SHP77 (cell line): ENCODE measurements around the gene UST.
"Not testable (repeated sequence)": the region's sequence is repeated elsewhere in the genome, so short reads cannot be mapped to it uniquely, and the experiment has no call there.

ENCODE experiments used
- DNase-seq, 2 experiments: peaks; one replicate each; lab custom pipeline; 2025; lab: John Stamatoyannopoulos, UW

The UST gene

DNA sequence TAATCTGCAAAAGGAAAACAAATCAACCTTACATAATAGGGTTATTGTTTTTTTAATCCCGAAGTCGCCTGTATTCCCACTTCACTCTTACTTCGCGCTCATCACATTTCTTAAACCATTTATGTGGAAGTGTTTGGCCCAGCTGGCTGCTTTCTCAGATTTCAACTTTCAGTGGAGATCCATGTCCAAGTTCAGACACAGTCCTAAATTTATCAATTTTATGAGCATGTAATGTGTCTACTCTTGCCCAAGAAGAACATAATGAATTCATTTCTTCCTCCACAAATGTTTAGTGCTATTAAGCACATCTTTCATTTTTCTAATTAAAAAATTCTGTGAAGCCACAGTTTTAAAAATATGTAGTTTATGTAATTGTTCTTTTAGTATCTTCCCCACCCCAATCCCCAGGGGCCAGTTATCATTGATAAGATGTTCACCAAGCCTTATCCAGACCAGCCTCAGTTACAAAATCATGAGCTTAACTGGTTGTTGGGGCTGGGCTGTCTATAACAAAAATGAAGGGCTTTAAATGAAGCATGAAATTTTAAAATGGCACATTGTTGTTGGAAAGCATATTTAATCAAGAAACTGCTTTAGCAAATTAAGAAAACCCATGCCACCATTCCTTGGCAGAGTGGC, 151.7 kb downstream of the UST start:
- no peak for DNase-seq

DNA sequence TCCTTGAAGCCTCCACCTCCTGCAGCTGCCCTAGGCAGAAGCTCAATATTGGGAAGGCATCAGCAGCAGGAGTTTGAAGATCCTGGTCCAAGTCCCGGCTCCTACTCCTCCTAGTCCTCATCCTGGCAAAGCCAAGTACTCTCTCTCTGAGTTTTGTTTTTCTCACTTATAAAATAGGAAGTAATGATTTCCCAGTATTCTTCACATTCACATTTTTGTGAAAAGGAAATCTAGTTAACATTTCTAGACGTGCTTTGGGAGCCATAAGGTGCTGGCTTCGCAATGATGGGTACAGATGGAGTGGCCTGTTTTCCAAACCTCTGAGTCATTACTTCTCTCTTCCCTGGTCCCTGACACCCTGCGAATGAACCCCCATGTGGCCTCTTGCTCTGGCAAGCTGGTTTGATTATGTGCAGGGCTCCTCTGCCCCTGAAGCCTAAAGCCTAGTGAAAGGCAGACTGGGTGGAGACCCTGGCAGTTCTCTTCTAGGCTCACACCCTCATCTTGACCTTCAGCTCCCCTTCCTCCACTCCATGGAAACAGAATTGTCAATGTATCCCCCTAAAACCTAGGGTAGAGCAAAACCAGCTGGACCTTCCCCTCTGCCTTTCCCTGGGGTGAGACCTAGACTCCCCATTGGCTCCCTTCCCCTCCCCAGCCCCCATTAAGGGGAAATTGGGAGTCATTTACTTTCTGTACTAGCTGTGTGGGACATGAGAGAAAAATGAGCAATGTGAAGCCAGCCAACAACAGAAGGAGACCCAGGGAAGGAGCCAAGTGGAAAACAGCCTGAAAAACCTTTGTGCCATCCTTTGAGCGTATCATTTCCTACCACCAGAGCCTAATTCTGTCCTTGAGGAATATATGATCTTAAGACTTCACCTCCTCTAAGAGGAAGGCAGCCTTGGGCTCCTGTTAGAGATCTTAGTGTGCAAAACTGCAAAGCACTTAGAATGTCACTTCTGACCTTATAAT, 158.4 kb downstream of the UST start:
- DNase-seq = no peak

- DNase-seq = no peak
These were observed 159.1 kb downstream of the UST start for GRCh38 chr6:148905901-148906300.

DNA sequence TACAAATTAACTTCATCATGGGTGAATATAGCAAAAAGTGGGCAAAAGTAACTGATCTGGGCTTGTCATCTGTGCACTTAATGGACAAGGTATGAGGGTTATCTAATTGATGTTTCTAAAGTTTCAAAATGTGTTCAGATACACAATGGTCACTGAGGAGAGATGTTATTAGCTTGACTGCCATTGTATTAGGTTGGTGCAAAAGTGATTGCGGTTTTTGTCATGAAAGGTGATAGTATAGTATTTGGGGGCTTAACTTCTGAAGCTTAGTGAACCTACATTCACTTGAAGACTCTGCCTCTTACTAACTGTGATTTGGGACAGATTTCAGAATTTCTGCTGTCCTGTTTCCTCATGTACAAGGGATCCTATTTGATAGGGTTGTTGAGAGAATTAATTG, 159.6 kb downstream of the UST start:
- no peak for DNase-seq

DNA sequence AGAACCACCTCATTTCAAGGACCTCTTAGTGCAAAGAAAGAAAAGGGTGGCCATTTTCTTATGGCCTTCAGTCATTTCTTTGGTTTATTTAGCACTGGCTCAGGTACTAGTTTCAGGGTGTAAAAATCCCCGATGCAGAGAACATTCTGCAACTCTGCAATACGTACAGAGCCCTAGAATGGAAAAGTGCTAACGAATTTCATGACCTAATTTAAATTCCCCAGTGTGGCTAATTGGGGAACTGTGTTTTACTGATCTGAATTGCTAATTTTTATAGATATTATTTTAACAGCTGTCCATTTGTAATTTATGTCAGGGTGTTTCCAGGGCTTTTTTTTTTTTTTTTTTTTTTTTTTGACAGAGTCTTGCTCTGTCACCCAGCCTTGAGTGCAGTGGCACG, 160.7 kb downstream of the UST start:
- DNase-seq = no peak

DNA sequence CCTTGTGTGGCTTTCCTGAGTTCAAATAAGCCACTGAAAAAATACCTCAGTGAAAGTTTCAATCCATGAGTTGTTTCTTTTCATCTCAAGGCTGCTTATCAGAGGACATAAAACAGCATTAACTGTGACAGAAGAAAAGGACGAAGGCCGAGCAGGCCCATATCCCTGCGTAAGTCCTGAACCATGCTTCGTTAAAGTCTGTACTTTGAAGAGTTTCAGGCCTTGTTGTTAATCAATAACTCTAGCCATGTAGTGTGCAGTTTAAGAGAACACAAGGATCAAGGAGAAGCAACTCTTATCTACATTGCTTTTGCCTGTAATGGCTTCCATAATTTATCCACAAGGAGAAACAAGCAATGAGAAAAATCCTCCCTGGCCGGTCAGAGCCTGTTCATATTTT, 165.4 kb downstream of the UST start:
- no peak for DNase-seq

DNA sequence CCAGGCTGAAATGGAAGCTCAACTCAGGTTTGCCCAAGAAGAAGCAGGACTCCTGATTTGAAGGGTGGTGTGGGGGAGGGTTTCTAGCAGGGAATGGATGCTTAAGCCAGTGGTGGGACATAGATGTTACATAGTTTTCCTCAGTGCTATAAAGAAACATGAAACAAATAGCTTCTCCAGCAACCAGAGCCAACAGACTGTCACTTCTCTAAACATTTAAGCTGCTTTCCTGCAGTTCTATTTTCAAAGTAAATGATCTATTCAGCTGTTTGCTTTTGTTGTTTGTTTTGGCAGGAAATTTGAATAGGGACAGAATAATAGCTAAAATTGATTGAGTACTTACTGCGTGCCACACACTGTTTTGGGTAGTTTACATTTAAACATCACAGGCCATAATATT, 169.0 kb downstream of the UST start:
- no peak for DNase-seq

GRCh38 chr6:148916485-148916884, 169.7 kb downstream of the UST start:
- DNase-seq = not testable (repeated sequence)

- no peak for DNase-seq
These were observed 177.6 kb downstream of the UST start for GRCh38 chr6:148924226-148925012.

DNA sequence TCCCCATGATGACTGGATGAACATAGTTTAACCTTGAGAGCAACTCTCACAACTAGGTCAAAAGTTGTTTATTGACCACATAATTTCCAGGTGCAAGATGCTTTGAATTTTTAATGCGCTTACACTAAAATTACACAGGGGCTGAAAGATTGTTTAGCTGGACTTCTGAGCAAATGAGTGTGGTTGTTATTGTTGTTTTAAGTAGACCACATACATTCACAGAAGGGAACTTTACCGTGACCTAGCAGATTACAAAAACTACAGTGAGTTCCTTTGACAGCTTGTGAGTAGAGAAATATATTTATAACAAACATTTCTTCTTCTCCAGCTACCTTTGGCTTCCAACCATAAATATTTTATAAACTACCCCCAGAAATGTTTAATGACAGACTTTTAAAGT, 178.9 kb downstream of the UST start:
- DNase-seq = no peak

DNA sequence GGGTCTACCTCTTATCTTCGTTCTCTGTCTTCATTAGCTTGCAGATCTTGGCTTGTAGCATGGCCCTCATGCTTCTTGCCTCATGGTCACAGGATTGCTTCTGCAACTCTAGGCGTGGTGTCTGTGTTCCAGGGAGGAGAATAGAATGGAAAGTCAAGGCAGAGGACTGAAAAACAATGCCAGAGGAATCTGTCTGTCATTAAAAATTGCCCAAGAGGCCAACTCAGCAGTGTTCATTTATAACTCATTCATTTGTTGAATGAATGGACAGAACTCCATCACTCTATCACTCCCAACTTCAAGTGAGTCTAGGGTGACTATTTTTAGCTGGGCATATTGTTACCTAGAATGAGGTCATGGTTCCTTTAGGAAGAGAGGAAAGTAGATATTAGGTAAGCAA, 179.6 kb downstream of the UST start:
- no peak for DNase-seq

DNA sequence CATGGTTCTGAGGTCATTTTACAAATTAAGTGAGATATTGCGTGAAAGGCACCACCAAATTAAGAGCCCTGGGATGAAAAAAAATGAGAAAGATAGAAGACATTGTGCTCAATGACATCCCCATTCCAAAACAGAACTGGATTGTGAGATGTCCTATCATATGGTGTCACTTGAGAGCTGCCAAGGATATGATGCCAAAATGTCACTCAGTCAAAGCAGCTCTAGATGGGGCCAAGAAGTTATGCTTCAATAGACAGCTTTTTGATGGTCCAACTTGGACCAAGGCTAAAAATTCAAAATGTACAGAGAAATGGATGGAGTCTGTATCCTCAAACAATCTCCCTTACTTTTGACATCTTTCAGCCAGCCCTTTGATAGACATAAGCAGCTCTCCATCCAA, 180.8 kb downstream of the UST start:
- no peak for DNase-seq

GRCh38 chr6:148928811-148929210, 182.0 kb downstream of the UST start:
- no peak for DNase-seq

- DNase-seq = no peak
These were observed 185.4 kb downstream of the UST start for GRCh38 chr6:148932208-148932607.

DNA sequence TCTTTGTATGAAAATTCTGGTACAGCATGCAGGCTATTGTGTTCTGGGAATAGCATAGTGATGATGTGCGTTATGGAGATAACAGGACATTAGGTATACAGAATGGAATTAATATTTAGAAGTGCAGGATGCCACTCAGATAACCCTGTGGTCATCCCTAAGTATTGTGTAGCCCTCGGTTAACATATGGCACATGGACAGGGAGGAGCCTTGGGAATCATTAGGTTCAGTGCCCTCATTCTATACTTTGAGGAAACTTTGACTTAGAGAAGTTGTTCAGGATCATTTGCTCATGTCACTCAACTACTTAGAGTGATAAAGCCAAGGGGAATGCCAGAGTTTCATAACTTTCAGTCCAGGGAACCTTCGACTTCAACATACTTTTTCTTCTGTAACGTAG, 185.9 kb downstream of the UST start:
- DNase-seq = no peak

GRCh38 chr6:148934539-148934938, 187.7 kb downstream of the UST start:
- no peak for DNase-seq

DNA sequence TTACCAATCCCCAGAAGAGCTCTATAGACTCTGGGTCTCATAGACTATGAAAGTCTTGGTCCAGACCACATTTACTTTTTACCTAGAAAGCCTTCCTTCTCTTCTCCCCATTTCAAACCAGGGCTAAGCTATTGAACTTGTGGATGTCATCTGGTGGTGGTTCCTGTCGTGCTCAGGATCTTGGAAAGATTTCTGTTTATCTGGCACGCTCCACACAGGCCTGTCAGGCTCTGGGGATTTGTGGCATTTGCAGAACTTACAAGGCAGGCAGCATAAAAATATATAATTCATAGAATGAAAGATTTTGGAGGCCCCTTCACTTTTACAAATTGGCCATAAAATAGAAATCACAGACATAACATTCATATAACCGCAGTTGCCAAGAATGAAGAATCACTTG, 188.1 kb downstream of the UST start:
- DNase-seq = no peak

DNA sequence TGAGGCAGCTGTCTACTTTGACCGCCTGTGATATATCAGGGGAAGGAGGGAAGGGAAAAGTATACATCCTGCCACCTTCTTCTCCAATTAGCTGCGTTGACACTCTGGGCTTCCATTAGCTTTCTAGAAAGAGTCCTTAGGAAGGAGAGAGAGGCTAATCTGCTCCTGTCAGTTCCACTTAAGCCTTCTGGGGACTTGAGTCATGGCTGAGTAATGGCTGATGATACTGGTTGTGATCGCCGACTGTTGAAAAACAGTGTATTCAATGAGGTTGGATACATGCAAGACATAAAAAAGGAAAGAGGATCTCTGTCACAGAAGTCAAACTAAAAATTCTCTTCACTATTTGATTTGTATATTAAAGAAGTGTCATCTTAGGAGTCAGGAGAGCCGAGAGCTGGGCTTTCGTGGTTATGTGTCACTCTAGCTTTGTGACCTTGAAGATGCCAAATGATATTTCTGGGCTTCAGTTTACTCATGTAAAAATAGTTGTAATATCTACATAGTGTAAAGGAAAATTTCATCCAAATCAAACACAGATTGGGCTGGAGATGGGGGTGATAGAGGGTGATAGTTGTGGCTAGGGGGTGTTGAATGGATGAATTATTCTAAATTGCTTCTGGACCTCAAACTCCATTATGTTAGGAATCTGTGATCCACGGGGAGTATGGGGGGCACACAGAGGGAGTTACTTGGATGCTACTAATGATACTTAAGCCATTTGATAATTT, 189.0 kb downstream of the UST start:
- no peak for DNase-seq

DNA sequence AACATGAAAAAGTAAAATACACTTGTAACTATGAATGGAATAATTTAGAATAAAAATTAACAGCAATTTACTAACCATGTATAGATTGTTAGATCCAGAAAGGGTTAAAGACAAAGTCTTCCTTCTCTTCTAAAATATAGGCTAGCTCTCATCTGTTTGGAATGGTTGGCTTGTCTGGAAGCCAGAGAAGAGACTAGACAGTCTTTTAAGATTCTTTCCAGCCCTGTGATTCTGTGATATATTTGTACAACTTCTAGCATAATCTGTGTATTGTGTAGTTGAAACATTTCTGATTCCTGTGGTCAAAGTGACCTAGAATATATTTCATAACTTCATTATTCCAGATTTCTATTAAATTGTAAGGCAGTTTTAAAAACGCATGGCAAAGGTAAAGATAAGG, 196.6 kb downstream of the UST start:
- DNase-seq = no peak

DNA sequence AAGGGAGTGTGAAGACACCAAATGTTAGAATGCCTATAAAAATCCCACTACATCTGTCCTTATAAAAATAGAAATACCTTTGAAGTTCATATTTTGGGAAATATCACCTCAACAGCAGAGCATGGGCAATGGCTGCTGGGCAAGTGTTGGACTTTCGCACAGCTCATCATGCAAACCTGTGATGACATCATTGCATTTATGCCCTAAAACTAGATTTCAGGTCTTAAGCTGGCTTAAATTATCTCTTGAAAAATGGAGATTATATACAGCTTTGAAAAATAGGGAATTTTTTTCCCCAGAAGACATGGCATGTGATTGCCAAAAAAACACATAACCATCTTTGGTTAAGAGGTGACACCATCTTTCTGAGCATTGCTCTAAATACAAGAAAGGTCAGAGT, 197.8 kb downstream of the UST start:
- no peak for DNase-seq

DNA sequence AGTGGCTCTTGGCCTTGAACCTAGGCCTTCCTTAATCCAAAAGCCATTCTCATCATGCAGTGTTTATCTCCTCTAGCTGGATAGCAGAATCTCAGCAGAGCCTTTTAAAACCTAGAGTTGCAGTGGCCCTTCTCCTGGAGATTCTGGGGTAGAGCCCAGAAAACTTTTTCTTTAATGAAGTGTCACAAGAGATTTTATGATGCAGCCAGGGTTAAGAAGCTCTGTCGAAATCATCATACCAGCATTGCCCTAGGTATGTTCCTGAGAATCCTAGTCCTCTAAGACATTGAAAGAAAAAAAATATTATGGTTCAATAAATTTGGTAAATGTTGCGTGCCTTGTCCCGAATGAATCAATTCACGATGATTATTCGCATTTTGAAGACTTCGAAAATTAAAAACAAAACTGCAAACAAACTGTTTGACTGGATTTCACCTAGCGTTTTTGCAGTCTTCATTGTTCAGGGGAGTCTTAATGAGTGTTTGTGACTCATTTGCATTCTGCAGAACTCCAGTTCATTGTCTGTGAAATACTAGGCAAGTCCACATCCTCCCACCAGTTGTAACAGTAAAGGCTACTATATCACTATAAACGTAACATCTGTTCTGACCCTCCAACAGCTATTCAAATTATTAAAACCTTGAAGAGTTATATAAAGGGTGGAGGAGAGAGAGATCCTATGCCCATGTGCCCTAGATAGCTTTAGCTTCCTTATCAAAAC, 198.6 kb downstream of the UST start:
- DNase-seq = no peak
